Naive thymus-derived CD4-positive, alpha-beta T cell (primary cell): ENCODE data around the gene SHISA3. TPM values are rescaled to one million over a fixed set of nuclear protein-coding genes. Genes with fewer than 3 reads are reported as not detected.
"Not testable (repeated sequence)": the region's sequence is repeated elsewhere in the genome, so short reads cannot be mapped to it uniquely, and the experiment has no call there.

Experiments
- ATAC-seq: fragments of 150-1000 bp; cut with Tn5 transposase; 2 replicates; pipeline ENCODE4 v1.10.0; 2021; ENCODE audit warnings: mild to moderate bottlenecking, moderate library complexity
- CTCF ChIA-PET: fragments of 350-600 bp; sonication (Branson Sonifier 250); formaldehyde crosslinking; loops from one replicate; lab custom pipeline; 2021; ENCODE audit warnings: antibody characterized with exemption; lab: Charles Lee
- POLR2A ChIA-PET: fragments of 350-600 bp; sonication (Branson Sonifier 250); formaldehyde crosslinking; loops from one replicate; lab custom pipeline; 2021; ENCODE audit warnings: antibody characterized with exemption, inconsistent platforms; lab: Charles Lee
- DNase-seq, 9 donors: peaks; one replicate each; pipeline versions ENCODE4 v3.0.0 to v3.0.0-alpha.2; 2020 to 2022; ENCODE audit warnings: mixed read lengths in 1 of 9
- H3K27ac ChIP-seq: one replicate; pipeline ENCODE4 v1.7.0; 2013; ENCODE audit warnings: mild to moderate bottlenecking, low read depth, low read length, moderate library complexity
- H3K27me3 ChIP-seq, 2 donors: one replicate each; pipeline ENCODE4 v1.7.0; 2013; ENCODE audit warnings: low read length in 2 of 2, mild to moderate bottlenecking in 2 of 2, moderate library complexity in 2 of 2; ENCODE audit not compliant: control insufficient read depth in 2 of 2, insufficient read depth in 2 of 2
- H3K36me3 ChIP-seq, 3 experiments: 1 replicate in 2 of 3; 2 replicates in 1 of 3; pipeline ENCODE4 v1.7.0; 2013; ENCODE audit warnings: low read length in 3 of 3, mild to moderate bottlenecking in 3 of 3, moderate library complexity in 1 of 3; ENCODE audit not compliant: insufficient read depth in 3 of 3, control insufficient read depth in 2 of 3
- H3K4me1 ChIP-seq, 2 donors: one replicate each; pipeline ENCODE4 v1.7.0; 2013; ENCODE audit warnings: low read length in 2 of 2, mild to moderate bottlenecking in 2 of 2, moderate library complexity in 1 of 2; ENCODE audit not compliant: control insufficient read depth in 2 of 2, insufficient read depth in 2 of 2
- H3K4me3 ChIP-seq: 2 replicates; pipeline ENCODE4 v1.7.0; 2013; ENCODE audit warnings: mild to moderate bottlenecking, low read length
- H3K9me3 ChIP-seq, 3 experiments: 1 replicate in 2 of 3; 2 replicates in 1 of 3; pipeline ENCODE4 v1.7.0; 2013; ENCODE audit warnings: low read length in 3 of 3; ENCODE audit not compliant: control insufficient read depth in 2 of 3
- H3K27ac Mint-ChIP-seq, 9 donors: one replicate each; pipeline ENCODE4 v1.8.0; 2020 to 2022; ENCODE audit warnings: mixed read lengths in 9 of 9, mild to moderate bottlenecking in 8 of 9, moderate library complexity in 5 of 9, inconsistent platforms in 2 of 9
- H3K27me3 Mint-ChIP-seq, 5 donors: one replicate each; pipeline ENCODE4 v1.8.0; 2021 to 2022; ENCODE audit warnings: mixed read lengths in 5 of 5, mild to moderate bottlenecking in 1 of 5
- H3K36me3 Mint-ChIP-seq, 5 donors: one replicate each; pipeline ENCODE4 v1.8.0; 2020 to 2022; ENCODE audit warnings: mixed read lengths in 5 of 5, mild to moderate bottlenecking in 3 of 5, inconsistent platforms in 1 of 5
- H3K4me1 Mint-ChIP-seq, 7 donors: one replicate each; pipeline ENCODE4 v1.8.0; 2020 to 2022; ENCODE audit warnings: mixed read lengths in 7 of 7, mild to moderate bottlenecking in 3 of 7, inconsistent platforms in 1 of 7
- H3K4me3 Mint-ChIP-seq, 10 donors: one replicate each; pipeline ENCODE4 v1.8.0; 2020 to 2022; ENCODE audit warnings: mild to moderate bottlenecking in 10 of 10, mixed read lengths in 10 of 10, moderate library complexity in 6 of 10, inconsistent platforms in 2 of 10
- H3K9me3 Mint-ChIP-seq, 11 donors: one replicate each; pipeline ENCODE4 v1.8.0; 2020 to 2022; ENCODE audit warnings: mixed read lengths in 11 of 11, mild to moderate bottlenecking in 4 of 11, inconsistent platforms in 1 of 11, moderate library complexity in 1 of 11
- intact Hi-C, 2 donors: fragments of 100-400 bp; cut with micrococcal nuclease; formaldehyde crosslinking; loops; one replicate each; pipeline ENCODE4 v1.15.1; 2023
- polyA plus RNA-seq, 2 donors: library from polyadenylated mRNA; unstranded; fragments of 300-500 nt; fragmentation: Illumina TruSeq; gene quantifications; one replicate each; pipeline ENCODE4 v1.2.3, GENCODE V29; 2021
- total RNA-seq, 6 experiments: library from RNA in 5 of 6; stranded (reverse) in 5 of 6; gene quantifications; 1 replicate in 5 of 6; 2 replicates in 1 of 6; pipeline ENCODE4 v1.2.3 and lab custom pipeline; 2021 to 2026

SHISA3 gene
- total and polyA plus RNA-seq, 7 experiments from 2014 or later: 0.36 TPM; not detected in 6

- Histone ChIP-seq H3K4me3 (no peak overlapping the region), H3K27ac (no peak overlapping the region), H3K27me3 (no peaks in the 10 kb centered on the region), H3K36me3 (no peaks in the 10 kb centered on the region), H3K9me3 (no peaks in the 10 kb centered on the region), H3K4me1 (no peaks in the 10 kb centered on the region)
- ATAC-seq (no peak), DNase-seq (no peak)
- H3K4me1 Mint-ChIP-seq: no peaks in the 10 kb centered on the region
- peaks cover 5 to 28% (median 13%) of the 10 kb centered on the region in 5 donors for H3K27me3 Mint-ChIP-seq
- H3K27ac Mint-ChIP-seq: no peak overlapping the region
- peaks cover 0 to 6% (median 1%) of the 10 kb centered on the region in 11 donors for H3K9me3 Mint-ChIP-seq
- peaks cover 0 to 4% (median 0%) of the 10 kb centered on the region in 5 donors for H3K36me3 Mint-ChIP-seq
- POLR2A ChIA-PET: no interaction called here
- CTCF ChIA-PET: interaction anchor here (0.6 kb wide), 1 partner anchor 1055 kb away, joined by 3 read pairs; no protein-coding TSS in a partner anchor
- intact Hi-C loops: no loop called here
- H3K4me3 Mint-ChIP-seq: no peak overlapping the region
Measured at GRCh38 chr4:42366959-42367358, 30.3 kb upstream of the SHISA3 start.

GRCh38 chr4:42369489-42369888 lies 27.8 kb upstream of the SHISA3 start:
- ChIA-PET POLR2A (no interaction called here), CTCF (no interaction called here)
- Histone ChIP-seq H3K27ac (no peak overlapping the region), H3K27me3 (no peaks in the 10 kb centered on the region), H3K9me3 (no peaks in the 10 kb centered on the region), H3K4me3 (no peak overlapping the region), H3K4me1 (no peaks in the 10 kb centered on the region), H3K36me3 (no peaks in the 10 kb centered on the region)
- intact Hi-C loops: no loop called here
- no peaks in the 10 kb centered on the region for H3K36me3 Mint-ChIP-seq
- H3K9me3 Mint-ChIP-seq: peaks cover 0 to 6% (median 0%) of the 10 kb centered on the region in 11 donors
- no peak overlapping the region for H3K4me3 Mint-ChIP-seq
- H3K27me3 Mint-ChIP-seq: peaks cover 5 to 27% (median 8%) of the 10 kb centered on the region in 5 donors
- no peaks in the 10 kb centered on the region for H3K4me1 Mint-ChIP-seq
- no peak overlapping the region for H3K27ac Mint-ChIP-seq
- ATAC-seq (no peak), DNase-seq (no peak)

- H3K36me3 Mint-ChIP-seq: no peaks in the 10 kb centered on the region
- no peak for ATAC-seq
- intact Hi-C loops: loop anchor here (1.0 kb wide), 2 partner anchors 149 to 494 kb away; no protein-coding TSS in a partner anchor
- Histone ChIP-seq H3K4me3 (no peak overlapping the region), H3K4me1 (no peaks in the 10 kb centered on the region), H3K9me3 (no peaks in the 10 kb centered on the region), H3K36me3 (no peaks in the 10 kb centered on the region), H3K27me3 (no peaks in the 10 kb centered on the region), H3K27ac (no peak overlapping the region)
- H3K9me3 Mint-ChIP-seq: peaks cover 0 to 6% (median 2%) of the 10 kb centered on the region in 11 donors
- no peak overlapping the region for H3K27ac Mint-ChIP-seq
- DNase-seq: peak in 2 of 9 donors; percentile 3 to 4
- ChIA-PET CTCF (interaction anchor here (0.5 to 1.0 kb wide), 2 partner anchors 149 to 365 kb away, joined by 3 to 4 read pairs; no protein-coding TSS in a partner anchor), POLR2A (no interaction called here)
- no peak overlapping the region for H3K4me3 Mint-ChIP-seq
- peaks cover 7 to 30% (median 22%) of the 10 kb centered on the region in 5 donors for H3K27me3 Mint-ChIP-seq
- no peaks in the 10 kb centered on the region for H3K4me1 Mint-ChIP-seq
Measured at GRCh38 chr4:42371305-42372252, 25.7 kb upstream of the SHISA3 start.

- H3K4me3 ChIP-seq, H3K9me3 ChIP-seq, H3K4me1 Mint-ChIP-seq, H3K27me3 ChIP-seq, POLR2A ChIA-PET, CTCF ChIA-PET, H3K36me3 Mint-ChIP-seq, H3K36me3 ChIP-seq, H3K9me3 Mint-ChIP-seq, ATAC-seq, H3K27ac Mint-ChIP-seq, H3K27ac ChIP-seq, DNase-seq, H3K4me1 ChIP-seq, intact Hi-C loops, H3K4me3 Mint-ChIP-seq: not testable (repeated sequence)
- H3K27me3 Mint-ChIP-seq: peaks cover 6 to 29% (median 26%) of the 10 kb centered on the region in 5 donors
Measured at GRCh38 chr4:42372303-42372702, 25.0 kb upstream of the SHISA3 start.

- Mint-ChIP-seq H3K27me3 (peaks cover 19 to 50% (median 37%) of the 10 kb centered on the region in 5 donors), H3K9me3 (peaks cover 0 to 6% (median 0%) of the 10 kb centered on the region in 11 donors), H3K27ac (no peak overlapping the region), H3K4me3 (no peak overlapping the region), H3K4me1 (no peaks in the 10 kb centered on the region), H3K36me3 (peaks cover 0 to 3% (median 0%) of the 10 kb centered on the region in 5 donors)
- Histone ChIP-seq H3K27me3 (no peaks in the 10 kb centered on the region), H3K27ac (no peak overlapping the region), H3K4me3 (no peak overlapping the region), H3K36me3 (no peaks in the 10 kb centered on the region), H3K4me1 (no peaks in the 10 kb centered on the region), H3K9me3 (no peaks in the 10 kb centered on the region)
- intact Hi-C loops: no loop called here
- ATAC-seq: no peak
- ChIA-PET CTCF (no interaction called here), POLR2A (no interaction called here)
- DNase-seq: no peak
Measured at GRCh38 chr4:42377497-42377896, 19.8 kb upstream of the SHISA3 start.

- Histone ChIP-seq H3K4me1 (no peaks in the 10 kb centered on the region), H3K27me3 (no peaks in the 10 kb centered on the region), H3K4me3 (no peak overlapping the region), H3K9me3 (no peaks in the 10 kb centered on the region), H3K27ac (no peak overlapping the region), H3K36me3 (no peaks in the 10 kb centered on the region)
- Mint-ChIP-seq H3K27ac (no peak overlapping the region), H3K27me3 (peaks cover 16 to 38% (median 24%) of the 10 kb centered on the region in 5 donors), H3K9me3 (peaks cover 0 to 2% (median 0%) of the 10 kb centered on the region in 11 donors), H3K36me3 (peaks cover 0 to 4% (median 0%) of the 10 kb centered on the region in 5 donors), H3K4me1 (no peaks in the 10 kb centered on the region), H3K4me3 (no peak overlapping the region)
- no peak for DNase-seq
- no peak for ATAC-seq
- intact Hi-C loops: no loop called here
- ChIA-PET CTCF (no interaction called here), POLR2A (no interaction called here)
Measured at GRCh38 chr4:42381666-42382065, 15.6 kb upstream of the SHISA3 start.
